ENCODE data around the gene UBASH3B.

GRCh38 chr11:122733318-122733717, 77.8 kb downstream of the UBASH3B start:
- TF ChIP-seq CTCF (IDR thresholded peaks at IDR 0.05) (no peak), EZH2 (IDR thresholded peaks at IDR 0.05) (no peak)

Data from neural progenitor cell (in vitro differentiated cells).